GM12875 (cell line): ENCODE measurements around the gene FRMD1.

Source experiments
- H3K4me3 ChIP-seq: one replicate; pipeline ENCODE4 v1.5.1; 2011; ENCODE audit warnings: low read depth, low read length, control low read depth
- TF ChIP-seq, protein P1 (sequence below): IDR thresholded peaks from 2 replicates; pipeline ENCODE4 v1.5.1; 2011; ENCODE audit warnings: low read depth, mild to moderate bottlenecking, control low read depth, inconsistent platforms, low read length, moderate library complexity, borderline replicate concordance; ENCODE audit not compliant: insufficient read depth

FRMD1 gene

DNA sequence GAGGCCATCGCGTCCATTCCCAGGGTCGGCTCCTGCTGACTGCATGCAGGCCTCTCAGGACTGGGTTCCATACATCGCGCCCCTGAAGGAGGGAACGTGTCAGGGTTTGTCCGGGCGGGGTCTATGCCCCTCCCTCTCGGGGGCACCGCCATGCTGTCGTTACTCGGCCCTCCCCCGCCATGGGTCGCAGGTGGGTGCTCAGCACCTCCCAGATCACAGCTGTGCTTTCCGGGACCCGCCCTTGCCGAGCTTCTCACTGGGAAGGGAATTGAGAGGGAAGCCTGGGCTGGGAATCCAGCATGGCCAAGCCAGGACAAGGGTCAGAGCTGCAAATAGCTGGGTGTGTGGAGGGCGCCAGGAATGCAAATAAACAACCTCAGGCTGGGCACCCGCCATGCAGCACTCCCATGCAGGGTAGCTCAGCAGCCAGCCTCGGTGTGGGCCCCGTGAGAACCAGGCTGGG, at the start of gene FRMD1:
FRMD1 (minus strand) TSS at position 270 of the 463 bp plus-strand sequence; CDS start at position 152, 118 bp downstream.
- TF ChIP-seq, protein P1, sequence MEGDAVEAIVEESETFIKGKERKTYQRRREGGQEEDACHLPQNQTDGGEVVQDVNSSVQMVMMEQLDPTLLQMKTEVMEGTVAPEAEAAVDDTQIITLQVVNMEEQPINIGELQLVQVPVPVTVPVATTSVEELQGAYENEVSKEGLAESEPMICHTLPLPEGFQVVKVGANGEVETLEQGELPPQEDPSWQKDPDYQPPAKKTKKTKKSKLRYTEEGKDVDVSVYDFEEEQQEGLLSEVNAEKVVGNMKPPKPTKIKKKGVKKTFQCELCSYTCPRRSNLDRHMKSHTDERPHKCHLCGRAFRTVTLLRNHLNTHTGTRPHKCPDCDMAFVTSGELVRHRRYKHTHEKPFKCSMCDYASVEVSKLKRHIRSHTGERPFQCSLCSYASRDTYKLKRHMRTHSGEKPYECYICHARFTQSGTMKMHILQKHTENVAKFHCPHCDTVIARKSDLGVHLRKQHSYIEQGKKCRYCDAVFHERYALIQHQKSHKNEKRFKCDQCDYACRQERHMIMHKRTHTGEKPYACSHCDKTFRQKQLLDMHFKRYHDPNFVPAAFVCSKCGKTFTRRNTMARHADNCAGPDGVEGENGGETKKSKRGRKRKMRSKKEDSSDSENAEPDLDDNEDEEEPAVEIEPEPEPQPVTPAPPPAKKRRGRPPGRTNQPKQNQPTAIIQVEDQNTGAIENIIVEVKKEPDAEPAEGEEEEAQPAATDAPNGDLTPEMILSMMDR: no peak
- no peak within 1 kb of the TSS for H3K4me3 ChIP-seq

DNA sequence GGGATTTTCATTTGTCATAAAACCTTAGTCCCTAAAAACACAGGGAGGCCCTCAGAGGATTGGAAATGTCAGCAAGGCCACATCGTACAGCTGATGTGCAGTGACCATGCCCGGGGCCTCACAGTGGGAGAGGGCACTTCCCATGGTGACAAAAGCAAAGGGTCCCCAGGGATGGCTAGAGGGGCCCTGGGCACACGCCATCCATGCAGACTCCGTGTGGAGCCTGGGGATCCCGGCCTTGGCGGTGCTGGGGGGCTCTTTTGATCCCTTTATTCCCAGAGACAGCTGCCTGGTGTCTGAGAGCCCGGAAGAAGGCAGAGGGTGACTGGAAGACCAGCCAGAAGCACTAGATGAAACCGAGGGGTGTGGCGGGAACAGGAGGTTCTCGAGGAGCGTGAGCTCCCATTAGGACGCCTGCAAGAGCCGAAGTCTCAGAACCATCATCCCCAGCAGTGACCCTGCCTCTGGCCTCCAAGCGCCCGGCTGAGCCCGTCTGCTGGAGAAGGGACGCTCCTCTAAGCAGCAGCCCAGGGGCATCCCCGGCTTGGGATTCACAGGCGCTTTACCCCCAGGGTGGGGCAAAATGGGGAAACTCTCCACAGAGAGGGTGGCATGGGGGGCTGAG, 49.1 kb upstream of the FRMD1 start:
- H3K4me3 ChIP-seq: no peak overlapping the region
- TF ChIP-seq, protein P1: no peak

DNA sequence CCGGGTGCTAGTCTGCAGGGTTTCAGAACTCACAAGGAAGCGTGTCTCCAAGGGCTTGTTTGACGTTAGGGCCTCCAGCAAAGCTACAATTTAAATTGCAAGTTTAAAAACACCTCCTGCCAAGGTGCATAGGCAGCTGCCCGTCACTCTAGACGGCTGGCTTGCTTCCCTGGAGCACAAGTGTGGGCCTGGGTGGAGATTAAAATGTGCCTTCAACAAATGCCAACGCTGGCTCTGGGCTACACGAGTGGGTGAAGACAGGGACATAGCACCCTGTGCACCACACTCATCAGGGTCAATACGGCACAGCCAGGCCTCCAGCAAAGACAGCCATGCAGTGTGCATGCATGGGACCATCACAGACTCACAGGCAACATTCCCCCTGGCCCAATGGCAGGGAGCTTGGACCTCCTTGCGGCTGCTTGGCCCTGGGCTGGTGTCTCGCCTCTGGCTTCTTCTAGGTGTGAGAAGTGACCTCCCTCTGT, 48.4 kb upstream of the FRMD1 start:
- TF ChIP-seq, protein P1: no peak
- H3K4me3 ChIP-seq: no peak overlapping the region

DNA sequence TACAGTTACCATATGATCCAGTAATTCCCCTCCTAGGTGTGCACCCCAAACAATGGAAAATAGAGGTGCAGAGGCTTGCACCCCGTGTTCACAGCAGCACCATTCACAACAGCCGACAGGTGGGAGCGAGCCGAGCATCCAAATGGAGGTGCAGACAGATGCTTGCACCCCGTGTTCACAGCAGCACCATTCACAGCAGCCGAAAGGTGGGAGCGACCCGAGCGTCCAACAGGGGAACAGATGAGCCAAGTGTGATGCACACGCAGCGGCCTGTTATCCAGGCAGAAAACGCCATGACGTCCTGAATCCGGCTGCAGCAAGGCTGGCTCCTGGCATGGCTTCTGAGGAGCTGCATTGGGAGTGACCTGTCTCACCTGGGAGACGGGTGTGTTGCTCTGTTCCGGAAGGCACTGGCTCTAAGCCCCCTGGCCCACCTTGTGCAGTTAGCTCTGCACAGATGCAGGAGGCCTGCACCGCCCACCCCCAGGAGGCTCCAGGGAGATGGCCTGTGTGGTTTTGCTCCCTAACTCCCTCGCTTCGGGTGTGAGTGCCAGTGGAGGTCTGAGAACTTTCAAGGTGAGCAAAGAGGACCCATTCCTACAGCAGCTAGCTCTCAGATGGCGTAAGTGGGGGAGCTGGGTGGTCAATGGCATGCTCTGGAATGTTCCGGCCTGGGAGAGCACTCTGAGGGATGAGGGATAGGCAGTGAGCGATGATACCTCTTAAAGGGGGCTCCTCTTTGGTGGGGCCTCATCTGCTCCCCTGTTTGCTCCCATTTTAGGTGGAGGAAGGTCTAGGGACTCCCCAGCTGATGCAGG, 47.8 kb upstream of the FRMD1 start:
- no peak overlapping the region for H3K4me3 ChIP-seq
- TF ChIP-seq, protein P1: no peak

DNA sequence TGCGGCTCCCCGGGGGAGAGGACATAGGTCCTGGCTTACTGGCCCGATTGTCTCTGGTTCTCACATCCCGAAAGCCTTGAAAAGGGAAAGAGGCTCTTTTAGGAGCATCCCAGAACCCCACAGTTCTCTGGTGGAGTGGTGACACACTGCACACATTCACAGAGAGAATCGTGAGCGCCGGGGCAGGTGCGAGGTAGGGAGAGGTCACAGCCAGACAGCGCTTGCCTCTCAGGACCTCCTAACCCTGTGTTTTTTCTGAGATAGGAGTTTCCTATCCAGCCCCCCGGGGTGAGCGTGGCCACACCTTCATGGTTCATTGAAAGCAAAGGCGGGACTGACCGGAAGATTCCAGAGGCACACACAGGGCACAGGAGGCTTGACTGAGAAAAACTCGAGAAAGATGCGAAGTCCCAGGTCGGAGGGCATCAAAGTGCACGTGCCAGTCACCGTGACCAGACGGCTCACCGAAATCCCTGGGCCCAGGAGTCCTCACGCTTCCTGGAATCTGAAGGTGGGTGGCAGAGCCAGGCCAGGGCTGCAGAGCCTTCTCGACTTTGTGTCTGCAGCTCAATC, 46.5 kb upstream of the FRMD1 start:
- TF ChIP-seq, protein P1: no peak
- H3K4me3 ChIP-seq: no peak overlapping the region

GRCh38 chr6:168124921-168125320, 45.9 kb upstream of the FRMD1 start:
- TF ChIP-seq, protein P1: no peak
- H3K4me3 ChIP-seq: no peak overlapping the region

GRCh38 chr6:168124158-168124557, 45.1 kb upstream of the FRMD1 start:
- H3K4me3 ChIP-seq: no peak overlapping the region
- TF ChIP-seq, protein P1: no peak
